Adrenal gland (tissue), 12 donors: ENCODE measurements around the gene VPS13D. TPM values are rescaled to one million over a fixed set of nuclear protein-coding genes. Genes with fewer than 3 reads are reported as not detected.

Source experiments
- DNase-seq, 7 donors: peaks; one replicate each; pipeline ENCODE4 v3.0.0-alpha.2; 2019 to 2020
- H3K27ac ChIP-seq, 5 donors: fragments of 200-600 bp; sonication (generic) in 4 of 5; 1 replicate in 3 of 5; 2 replicates in 2 of 5; pipeline versions ENCODE4 v1.5.1 to v1.8.0; 2016 to 2020; ENCODE audit warnings: mild to moderate bottlenecking in 1 of 5
- H3K27me3 ChIP-seq: fragments of 200-600 bp; 2 replicates; pipeline ENCODE4 v1.8.0; 2021
- H3K36me3 ChIP-seq, 2 donors: fragments of 200-600 bp; replicated peaks in 1 of 2; 1 replicate in 1 of 2; 2 replicates in 1 of 2; pipeline versions ENCODE4 v1.5.1 to v1.8.0; 2018 to 2022
- H3K4me1 ChIP-seq, 2 donors: fragments of 200-600 bp; replicated peaks in 1 of 2; 1 replicate in 1 of 2; 2 replicates in 1 of 2; pipeline versions ENCODE4 v1.5.1 to v1.8.0; 2018 to 2021
- H3K4me3 ChIP-seq, 4 donors: fragments of 200-600 bp; sonication (generic) in 3 of 4; one replicate each; pipeline ENCODE4 v1.5.1; 2016 to 2018
- H3K9me3 ChIP-seq, 3 donors: fragments of 200-600 bp; sonication (generic) in 1 of 3; replicated peaks in 1 of 3; 1 replicate in 2 of 3; 2 replicates in 1 of 3; pipeline versions ENCODE4 v1.5.1 to v1.8.0; 2016 to 2021
- CTCF ChIP-seq, 6 experiments: fragments of 450-650 bp in 4 of 6; fragments of 200-600 bp in 2 of 6; sonication (generic) in 1 of 6; IDR thresholded peaks; 1 replicate in 5 of 6; 2 replicates in 1 of 6; pipeline versions ENCODE4 v1.5.1 to v1.8.0; 2016 to 2021; ENCODE audit warnings: antibody characterized with exemption in 6 of 6, mild to moderate bottlenecking in 2 of 6, moderate library complexity in 1 of 6
- POLR2A ChIP-seq, 2 donors: fragments of 450-650 bp; IDR thresholded peaks; one replicate each; pipeline ENCODE4 v1.6.1; 2017; ENCODE audit warnings: antibody characterized with exemption in 2 of 2, mild to moderate bottlenecking in 2 of 2, moderate library complexity in 1 of 2
- WGBS, 4 donors: extraction: QIAGEN DNeasy Blood & Tissue Kit in 2 of 4; methylation state at CpG; one replicate each; pipeline versions ENCODE4 v1.1.5 to v1.1.7; 2013 to 2017; 5-methylcytosine and 5-hydroxymethylcytosine counted together
- intact Hi-C, 2 donors: fragments of 100-400 bp; cut with DNase I; formaldehyde crosslinking; loops; one replicate each; pipeline versions ENCODE4 v1.14.1 to v1.15.0; 2022 to 2023
- polyA plus RNA-seq, 3 donors: library from polyadenylated mRNA; stranded (reverse); fragments of 200-250 nt in 2 of 3; fragments of 350-450 nt in 1 of 3; fragmentation: Illumina TruSeq in 1 of 3; extraction: RNeasy Lipid Tissue Mini Kit (QIAGEN cat#74804) in 1 of 3; gene quantifications; one replicate each; pipeline ENCODE4 v1.2.3, GENCODE V29; 2013 to 2014
- total RNA-seq, 9 donors: library from RNA; depleted of rRNA in 4 of 9; stranded (reverse); fragments of >200 nt in 4 of 9; fragments of 120-200 nt in 1 of 9; fragmentation: NEBNext Ultra II Directional in 1 of 9; extraction: Animal tissue kit (Norgen Biotek cat#: 25700) in 1 of 9; gene quantifications; one replicate each; pipeline versions ENCODE4 v1.1.0 to v1.2.4, GENCODE V29; 2013 to 2023
- donor health status: healthy with polysubstance abuse.
- donor health status: Bipolar disorder and iron deficiency.
- donor health status: DM: yes; HTN: yes; CAD: no.
- donor health status: DM: no; HTN: no; CAD: no.
- donor health status: DM: no; HTN: no; CAD: no.
- donor health status: DM: yes; HTN: yes; CAD: no.

The VPS13D gene
- total and polyA plus RNA-seq, 12 donors, result 17.0 to 62.3 (median 39.9) TPM

- Histone ChIP-seq H3K9me3 (no peaks in the 10 kb centered on the region), H3K4me1 (no peaks in the 10 kb centered on the region), H3K27me3 (no peaks in the 10 kb centered on the region), H3K36me3 (peaks cover 0 to 43% of the 10 kb centered on the region in 2 donors), H3K27ac (no peak overlapping the region), H3K4me3 (no peak overlapping the region)
- no peak for DNase-seq
- TF ChIP-seq POLR2A (IDR thresholded peaks at IDR 0.05), result no peak
- TF ChIP-seq CTCF (IDR thresholded peaks at IDR 0.05), result no peak
- intact Hi-C loops, result no loop called here
- 92 to 99% (median 96%) methylated on average over 5 of the region's 5 CpGs for WGBS, 4 donors
Observed at GRCh38 chr1:12326986-12327385, 97.2 kb downstream of the VPS13D start.

GRCh38 chr1:12327566-12327965 is 97.7 kb downstream of the VPS13D start:
- 95 to 98% (median 97%) methylated on average over 7 of the region's 7 CpGs for WGBS, 4 donors
- intact Hi-C loops, result no loop called here

GRCh38 chr1:12333036-12333785 is 103.4 kb downstream of the VPS13D start:
- Histone ChIP-seq H3K36me3 (peaks cover 0 to 32% of the 10 kb centered on the region in 2 donors), H3K4me1 (peaks cover under 1 to 22% of the 10 kb centered on the region in 2 donors), H3K4me3 (no peak overlapping the region), H3K27me3 (no peaks in the 10 kb centered on the region), H3K27ac (peak overlapping the region in 2 of 5 donors; percentile 15 to 27), H3K9me3 (no peaks in the 10 kb centered on the region)
- TF ChIP-seq CTCF (IDR thresholded peaks at IDR 0.05) (no peak), POLR2A (IDR thresholded peaks at IDR 0.05) (no peak)
- intact Hi-C loops, result no loop called here
- no peak for DNase-seq
- 63 to 75% (median 70%) methylated on average over 11 of the region's 11 CpGs for WGBS, 4 donors

More at GRCh38 chr1:12327566-12327965, 97.7 kb downstream of the VPS13D start:
- Histone ChIP-seq H3K36me3 (peaks cover 0 to 37% of the 10 kb centered on the region in 2 donors), H3K9me3 (no peaks in the 10 kb centered on the region), H3K27ac (no peak overlapping the region), H3K4me1 (peaks cover 0 to 2% of the 10 kb centered on the region in 2 donors), H3K27me3 (no peaks in the 10 kb centered on the region), H3K4me3 (no peak overlapping the region)
- no peak for TF ChIP-seq CTCF (IDR thresholded peaks at IDR 0.05)
- TF ChIP-seq POLR2A (IDR thresholded peaks at IDR 0.05), result no peak
- DNase-seq, result no peak

GRCh38 chr1:12335815-12336214 is 106.0 kb downstream of the VPS13D start:
- H3K4me1 ChIP-seq, result peaks cover 19 to 48% of the 10 kb centered on the region in 2 donors
- no peaks in the 10 kb centered on the region for H3K27me3 ChIP-seq
- DNase-seq, result no peak
- H3K4me3 ChIP-seq, result no peak overlapping the region
- peak overlapping the region in 1 of 5 donors; percentile 22 for H3K27ac ChIP-seq
- H3K36me3 ChIP-seq, result peaks cover 0 to 29% of the 10 kb centered on the region in 2 donors
- 96 to 99% (median 97%) methylated on average over 4 of the region's 4 CpGs for WGBS, 4 donors
- no peaks in the 10 kb centered on the region for H3K9me3 ChIP-seq
- TF ChIP-seq CTCF (IDR thresholded peaks at IDR 0.05), result no peak
- TF ChIP-seq POLR2A (IDR thresholded peaks at IDR 0.05), result no peak
- intact Hi-C loops, result no loop called here
